Measurements from ENCODE around the gene CFAP58.

Gene CFAP58

GRCh38 chr10:104483582-104483981, 129.9 kb downstream of the CFAP58 start:
- no peak for DNase-seq (ENCODE audit: low read depth in 2 of 2)

- no peak for DNase-seq (ENCODE audit: low read depth in 2 of 2)
These were observed 132.0 kb downstream of the CFAP58 start for GRCh38 chr10:104485632-104486031.

- no peak for DNase-seq (ENCODE audit: low read depth in 2 of 2)
These were observed 133.2 kb downstream of the CFAP58 start for GRCh38 chr10:104486803-104487202.

- no peak for DNase-seq (ENCODE audit: low read depth in 2 of 2)
These were observed 134.3 kb downstream of the CFAP58 start for GRCh38 chr10:104487794-104488438.

GRCh38 chr10:104488439-104488832, 134.8 kb downstream of the CFAP58 start:
- no peak for DNase-seq (ENCODE audit: low read depth in 2 of 2)

- DNase-seq (ENCODE audit: low read depth in 2 of 2) = no peak
These were observed 138.8 kb downstream of the CFAP58 start for GRCh38 chr10:104492329-104492940.

- no peak for DNase-seq (ENCODE audit: low read depth in 2 of 2)
These were observed 144.9 kb downstream of the CFAP58 start for GRCh38 chr10:104498347-104499081.

GRCh38 chr10:104501449-104501848, 147.8 kb downstream of the CFAP58 start:
- no peak for DNase-seq (ENCODE audit: low read depth in 2 of 2)

GRCh38 chr10:104501864-104502579, 148.4 kb downstream of the CFAP58 start:
- no peak for DNase-seq (ENCODE audit: low read depth in 2 of 2)

GRCh38 chr10:104502907-104503306, 149.3 kb downstream of the CFAP58 start:
- no peak for DNase-seq (ENCODE audit: low read depth in 2 of 2)
